ENCODE data around the gene TMEM92. TPM values are rescaled to one million over a fixed set of nuclear protein-coding genes. Genes with fewer than 3 reads are reported as not detected.

Gene TMEM92
- total and polyA plus RNA-seq, 2 of the 13 experiments (the other 11 are each of a cell fraction or from before 2014, with no cell fraction given) = 0.07 TPM; not detected in 1

DNA sequence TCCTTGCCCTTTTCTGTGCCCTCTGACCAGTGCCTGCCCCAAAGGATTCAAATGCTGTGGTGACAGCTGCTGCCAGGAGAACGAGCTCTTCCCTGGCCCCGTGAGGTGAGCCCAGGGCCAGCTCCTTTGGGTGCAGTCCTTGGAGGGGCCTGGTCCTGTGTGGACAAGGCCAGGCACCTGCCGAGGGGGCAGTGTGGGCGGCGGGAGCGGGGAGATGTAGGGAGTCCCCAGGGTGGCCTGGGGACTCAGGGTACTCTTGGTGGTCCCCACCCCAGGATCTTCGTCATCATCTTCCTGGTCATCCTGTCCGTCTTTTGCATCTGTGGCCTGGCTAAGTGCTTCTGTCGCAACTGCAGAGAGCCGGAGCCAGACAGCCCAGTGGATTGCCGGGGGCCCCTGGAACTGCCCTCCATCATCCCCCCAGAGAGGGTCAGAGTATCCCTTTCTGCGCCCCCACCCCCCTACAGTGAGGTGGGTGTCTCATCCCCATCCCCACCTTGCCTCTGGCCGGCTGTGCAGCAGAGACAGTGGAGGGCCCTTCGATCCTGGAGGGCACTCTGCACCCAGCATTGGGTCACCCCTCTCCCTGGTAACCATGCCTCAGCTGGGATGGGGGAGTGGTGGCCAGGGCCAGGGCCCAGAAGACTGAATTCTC is 4.4 kb downstream of the TMEM92 start:
- Histone ChIP-seq H3K9me3 (ENCODE audit: low read length) (no peaks in the 10 kb centered on the region), H4K20me1 (ENCODE audit: insufficient read depth, low read length) (no peaks in the 10 kb centered on the region), H3K27me3 (ENCODE audit: control insufficient read depth in 1 of 2, insufficient read depth in 2 of 2, low read length in 2 of 2) (peaks cover 5 to 47% of the 10 kb centered on the region in 2 experiments; a peak in 4 of 5 replicates), H3K36me3 (replicated peaks in 1 of 2; ENCODE audit: control insufficient read depth in 1 of 2, insufficient read depth in 2 of 2, low read length in 2 of 2) (no peaks in the 10 kb centered on the region), H3K4me2 (ENCODE audit: low read depth, low read length) (no peak overlapping the region), H3K9ac (ENCODE audit: insufficient read depth, low read depth, low read length) (no peak overlapping the region), H3K79me2 (ENCODE audit: insufficient read depth, low read length) (no peaks in the 10 kb centered on the region), H3K27ac (ENCODE audit: extremely low read length, insufficient read depth, low read length) (no peak overlapping the region), H3K4me3 (replicated peaks in 1 of 3; ENCODE audit: insufficient read depth in 1 of 3, low read depth in 2 of 3, low read length in 3 of 3) (no peak overlapping the region), H2AFZ (ENCODE audit: low read length) (no peak overlapping the region), H3K4me1 (ENCODE audit: insufficient read depth, low read length) (peaks cover 13% of the 10 kb centered on the region)
- no peak for DNase-seq (ENCODE audit: low spot score)
- ATAC-seq = no peak
- FAIRE-seq = no peak
- WGBS (ENCODE audit: low lambda C conversion rate) = 44% methylated on average over 11 of the region's 14 CpGs
- in situ Hi-C loops (cut with HindIII; ENCODE audit: extremely low pct_ligation_motif_present, low pct_unique_long_range_greater_than_20kb) = no loop called here
- CTCF ChIA-PET (ENCODE audit: low intra/inter-chr PET ratio, low total read pairs) = interaction anchor here (10.8 kb wide), 1 partner anchor 78 kb away, joined by 301 read pairs; the partner anchor contains the start of gene COL1A1
- intact Hi-C loops (cut with micrococcal nuclease; ENCODE audit: unreplicated experiment) = no loop called here
- POLR2A ChIA-PET = no interaction called here
- BruUV-seq (replicated peaks) = no TSS peak
- no peak for TF ChIP-seq CTCF (CRISPR knock-in tag; IDR thresholded peaks at IDR 0.05)
- TF ChIP-seq ZSCAN21 (CRISPR knock-in tag; IDR thresholded peaks at IDR 0.05; ENCODE audit: borderline replicate concordance) = no peak
- no peak for TF ChIP-seq KLF9 (CRISPR knock-in tag; IDR thresholded peaks at IDR 0.05; ENCODE audit: low read depth)
- TF ChIP-seq HOXA7 (CRISPR knock-in tag; IDR thresholded peaks at IDR 0.05) = no peak
- TF ChIP-seq NBN (conservative IDR thresholded peaks at IDR 0.05) = no peak
- TF ChIP-seq SUZ12 (IDR thresholded peaks at IDR 0.05; ENCODE audit: low read depth, low read length) = no peak
- TF ChIP-seq TCF7L2 (IDR thresholded peaks at IDR 0.05; ENCODE audit: low read depth, low read length) = no peak
- no peak for TF ChIP-seq NCOA1 (CRISPR knock-in tag; IDR thresholded peaks at IDR 0.05)
- TF ChIP-seq, protein P1, sequence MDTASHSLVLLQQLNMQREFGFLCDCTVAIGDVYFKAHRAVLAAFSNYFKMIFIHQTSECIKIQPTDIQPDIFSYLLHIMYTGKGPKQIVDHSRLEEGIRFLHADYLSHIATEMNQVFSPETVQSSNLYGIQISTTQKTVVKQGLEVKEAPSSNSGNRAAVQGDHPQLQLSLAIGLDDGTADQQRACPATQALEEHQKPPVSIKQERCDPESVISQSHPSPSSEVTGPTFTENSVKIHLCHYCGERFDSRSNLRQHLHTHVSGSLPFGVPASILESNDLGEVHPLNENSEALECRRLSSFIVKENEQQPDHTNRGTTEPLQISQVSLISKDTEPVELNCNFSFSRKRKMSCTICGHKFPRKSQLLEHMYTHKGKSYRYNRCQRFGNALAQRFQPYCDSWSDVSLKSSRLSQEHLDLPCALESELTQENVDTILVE (CRISPR knock-in tag; IDR thresholded peaks at IDR 0.05) = no peak
- TF ChIP-seq ZNF256 (CRISPR knock-in tag; conservative IDR thresholded peaks at IDR 0.05) = no peak
- TF ChIP-seq, protein P2, sequence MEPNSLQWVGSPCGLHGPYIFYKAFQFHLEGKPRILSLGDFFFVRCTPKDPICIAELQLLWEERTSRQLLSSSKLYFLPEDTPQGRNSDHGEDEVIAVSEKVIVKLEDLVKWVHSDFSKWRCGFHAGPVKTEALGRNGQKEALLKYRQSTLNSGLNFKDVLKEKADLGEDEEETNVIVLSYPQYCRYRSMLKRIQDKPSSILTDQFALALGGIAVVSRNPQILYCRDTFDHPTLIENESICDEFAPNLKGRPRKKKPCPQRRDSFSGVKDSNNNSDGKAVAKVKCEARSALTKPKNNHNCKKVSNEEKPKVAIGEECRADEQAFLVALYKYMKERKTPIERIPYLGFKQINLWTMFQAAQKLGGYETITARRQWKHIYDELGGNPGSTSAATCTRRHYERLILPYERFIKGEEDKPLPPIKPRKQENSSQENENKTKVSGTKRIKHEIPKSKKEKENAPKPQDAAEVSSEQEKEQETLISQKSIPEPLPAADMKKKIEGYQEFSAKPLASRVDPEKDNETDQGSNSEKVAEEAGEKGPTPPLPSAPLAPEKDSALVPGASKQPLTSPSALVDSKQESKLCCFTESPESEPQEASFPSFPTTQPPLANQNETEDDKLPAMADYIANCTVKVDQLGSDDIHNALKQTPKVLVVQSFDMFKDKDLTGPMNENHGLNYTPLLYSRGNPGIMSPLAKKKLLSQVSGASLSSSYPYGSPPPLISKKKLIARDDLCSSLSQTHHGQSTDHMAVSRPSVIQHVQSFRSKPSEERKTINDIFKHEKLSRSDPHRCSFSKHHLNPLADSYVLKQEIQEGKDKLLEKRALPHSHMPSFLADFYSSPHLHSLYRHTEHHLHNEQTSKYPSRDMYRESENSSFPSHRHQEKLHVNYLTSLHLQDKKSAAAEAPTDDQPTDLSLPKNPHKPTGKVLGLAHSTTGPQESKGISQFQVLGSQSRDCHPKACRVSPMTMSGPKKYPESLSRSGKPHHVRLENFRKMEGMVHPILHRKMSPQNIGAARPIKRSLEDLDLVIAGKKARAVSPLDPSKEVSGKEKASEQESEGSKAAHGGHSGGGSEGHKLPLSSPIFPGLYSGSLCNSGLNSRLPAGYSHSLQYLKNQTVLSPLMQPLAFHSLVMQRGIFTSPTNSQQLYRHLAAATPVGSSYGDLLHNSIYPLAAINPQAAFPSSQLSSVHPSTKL (CRISPR knock-in tag; IDR thresholded peaks at IDR 0.05) = no peak
- no peak for TF ChIP-seq ZNF546 (CRISPR knock-in tag; conservative IDR thresholded peaks at IDR 0.05)
- no peak for TF ChIP-seq SNAPC5 (CRISPR knock-in tag; IDR thresholded peaks at IDR 0.05; ENCODE audit: borderline replicate concordance)
- TF ChIP-seq MXD3 (CRISPR knock-in tag; IDR thresholded peaks at IDR 0.05) = no peak
- TF ChIP-seq MEIS2 (CRISPR knock-in tag; IDR thresholded peaks at IDR 0.05) = no peak
- no peak for TF ChIP-seq ZSCAN25 (CRISPR knock-in tag; IDR thresholded peaks at IDR 0.05)
- TF ChIP-seq MBD4 (IDR thresholded peaks at IDR 0.05; ENCODE audit: borderline replicate concordance, low read length) = no peak
- TF ChIP-seq ZIK1 (CRISPR knock-in tag; IDR thresholded peaks at IDR 0.05; ENCODE audit: borderline replicate concordance, low read depth) = no peak
- TF ChIP-seq MAF1 (CRISPR knock-in tag; IDR thresholded peaks at IDR 0.05; ENCODE audit: borderline replicate concordance) = no peak
